ENCODE measurements around the gene WNT9A.

The WNT9A gene

DNA sequence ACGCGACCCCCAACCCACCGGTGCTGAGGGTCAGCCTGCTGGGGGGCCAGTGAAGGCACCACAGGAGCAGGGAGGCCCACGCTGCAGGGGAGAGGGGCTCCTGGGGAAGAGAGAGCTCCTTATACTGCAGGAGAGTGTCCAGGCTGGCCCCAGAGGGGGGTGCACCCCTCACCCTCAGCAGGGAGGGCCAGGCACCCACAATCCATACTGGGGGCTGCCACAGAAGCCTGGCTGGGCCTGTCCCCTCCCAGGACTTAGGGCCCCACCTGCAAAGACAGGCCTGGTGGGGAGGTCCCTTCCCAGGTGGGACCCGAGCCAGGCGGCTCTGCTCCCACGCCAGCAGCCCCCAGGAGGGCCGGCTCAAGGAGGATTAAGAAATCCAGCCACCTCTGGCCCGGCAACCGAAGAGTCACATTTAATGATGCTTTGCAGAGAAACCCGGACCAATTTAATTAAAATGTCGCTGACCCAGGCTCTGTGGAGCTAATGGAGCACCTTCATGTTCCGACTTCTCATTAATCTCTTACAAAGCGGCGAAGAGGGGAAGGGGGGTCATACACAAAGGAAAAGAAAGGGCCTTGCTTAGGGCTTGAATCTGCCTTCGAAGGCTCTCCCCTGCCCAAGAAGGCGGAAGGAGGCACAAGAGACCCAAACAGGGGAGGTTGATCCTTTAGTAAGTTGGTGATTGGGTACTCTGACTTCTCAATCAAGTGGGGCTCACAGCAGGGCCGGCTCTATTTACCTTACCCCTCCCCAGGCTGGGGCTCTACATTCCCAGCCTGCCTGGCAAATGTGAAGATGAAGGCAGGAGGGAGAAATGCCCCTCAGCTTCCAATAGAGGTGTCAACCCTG, 25.0 kb downstream of the WNT9A start:
- no peak overlapping the region for H3K4me3 ChIP-seq (replicated peaks; ENCODE audit: low read depth, low read length)
- TF ChIP-seq, protein P1, sequence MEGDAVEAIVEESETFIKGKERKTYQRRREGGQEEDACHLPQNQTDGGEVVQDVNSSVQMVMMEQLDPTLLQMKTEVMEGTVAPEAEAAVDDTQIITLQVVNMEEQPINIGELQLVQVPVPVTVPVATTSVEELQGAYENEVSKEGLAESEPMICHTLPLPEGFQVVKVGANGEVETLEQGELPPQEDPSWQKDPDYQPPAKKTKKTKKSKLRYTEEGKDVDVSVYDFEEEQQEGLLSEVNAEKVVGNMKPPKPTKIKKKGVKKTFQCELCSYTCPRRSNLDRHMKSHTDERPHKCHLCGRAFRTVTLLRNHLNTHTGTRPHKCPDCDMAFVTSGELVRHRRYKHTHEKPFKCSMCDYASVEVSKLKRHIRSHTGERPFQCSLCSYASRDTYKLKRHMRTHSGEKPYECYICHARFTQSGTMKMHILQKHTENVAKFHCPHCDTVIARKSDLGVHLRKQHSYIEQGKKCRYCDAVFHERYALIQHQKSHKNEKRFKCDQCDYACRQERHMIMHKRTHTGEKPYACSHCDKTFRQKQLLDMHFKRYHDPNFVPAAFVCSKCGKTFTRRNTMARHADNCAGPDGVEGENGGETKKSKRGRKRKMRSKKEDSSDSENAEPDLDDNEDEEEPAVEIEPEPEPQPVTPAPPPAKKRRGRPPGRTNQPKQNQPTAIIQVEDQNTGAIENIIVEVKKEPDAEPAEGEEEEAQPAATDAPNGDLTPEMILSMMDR (IDR thresholded peaks at IDR 0.05; ENCODE audit: low read length, missing control alignments): no peak
- no peak for DNase-seq (ENCODE audit: low read depth)

DNA sequence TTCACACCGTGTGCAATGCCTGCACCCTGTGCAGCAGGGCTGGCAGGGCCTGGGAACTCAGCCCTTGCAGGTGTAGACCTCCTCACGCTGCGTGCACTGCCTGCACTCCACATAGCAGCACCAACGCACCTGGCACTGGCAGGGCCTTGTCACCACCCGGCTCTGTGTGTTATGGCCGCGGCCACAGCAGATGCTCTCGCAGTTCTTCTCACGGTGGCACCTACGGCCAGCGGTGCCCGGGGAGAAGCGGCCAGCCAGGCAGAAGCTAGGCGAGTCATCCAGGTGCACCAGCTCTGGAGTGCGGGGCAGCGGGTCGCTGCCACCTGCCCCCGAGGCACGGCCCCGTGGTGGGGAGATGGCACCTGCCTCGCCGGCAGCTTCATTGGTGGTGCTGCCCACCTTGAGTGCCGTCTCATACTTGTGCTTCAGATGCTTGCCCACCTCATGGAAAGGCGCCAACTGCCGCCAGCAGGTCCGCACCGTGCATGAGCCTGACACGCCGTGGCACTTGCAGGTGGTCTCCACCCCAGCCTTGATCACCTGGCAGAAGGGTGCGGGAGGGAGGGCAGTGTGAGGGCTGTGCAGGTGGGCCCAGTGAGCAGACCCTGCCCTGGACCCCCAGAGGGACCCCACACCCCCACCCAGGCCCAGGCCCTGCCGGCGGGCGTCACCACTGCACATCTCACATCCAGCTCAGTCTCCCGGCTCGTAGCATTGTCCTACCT, 26.1 kb downstream of the WNT9A start:
- H3K4me3 ChIP-seq (replicated peaks; ENCODE audit: low read depth, low read length): no peak overlapping the region
- DNase-seq (ENCODE audit: low read depth): no peak
- TF ChIP-seq, protein P1 (IDR thresholded peaks at IDR 0.05; ENCODE audit: low read length, missing control alignments): no peak

DNA sequence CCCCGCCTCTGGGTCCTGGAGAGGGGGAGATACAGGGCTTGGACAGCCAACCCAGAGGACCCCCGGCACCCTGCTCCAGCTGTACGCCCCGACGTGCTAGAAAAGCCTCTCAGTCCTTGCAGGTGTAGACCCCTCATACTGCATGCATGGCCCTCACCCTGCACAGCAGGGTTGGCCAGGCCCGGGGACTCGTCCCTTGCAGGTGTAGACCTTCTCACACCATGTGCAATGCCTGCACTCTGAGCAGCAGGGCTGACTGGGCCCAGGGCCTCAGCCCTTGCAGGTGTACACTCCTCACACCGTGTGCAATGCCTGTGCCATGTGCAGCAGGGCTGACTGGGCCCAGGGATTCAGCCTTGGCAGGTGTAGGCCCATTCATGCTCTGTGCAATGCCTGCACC, 26.8 kb downstream of the WNT9A start:
- DNase-seq (ENCODE audit: low read depth): no peak
- no peak overlapping the region for H3K4me3 ChIP-seq (replicated peaks; ENCODE audit: low read depth, low read length)
- TF ChIP-seq, protein P1 (IDR thresholded peaks at IDR 0.05; ENCODE audit: low read length, missing control alignments): no peak

DNA sequence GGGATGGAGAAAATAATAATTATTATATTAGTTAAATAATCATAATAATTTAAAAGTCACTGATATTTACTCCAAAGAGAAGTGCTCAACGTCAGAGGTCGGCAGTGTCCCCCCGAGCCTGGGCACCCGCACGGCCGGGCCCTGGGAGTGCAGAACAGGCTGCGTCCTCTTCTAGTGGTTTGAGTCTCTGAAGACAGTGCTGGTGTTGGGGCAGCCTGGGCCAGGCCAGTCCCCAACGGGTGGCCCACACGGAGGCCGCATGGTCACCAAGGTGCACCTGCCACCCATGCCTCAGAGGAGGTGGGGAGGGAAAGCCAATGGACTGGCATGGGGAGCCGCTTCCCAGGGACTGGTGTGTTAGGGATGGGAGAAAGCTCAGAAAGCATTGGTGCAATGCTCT, 27.3 kb downstream of the WNT9A start:
- TF ChIP-seq, protein P1 (IDR thresholded peaks at IDR 0.05; ENCODE audit: low read length, missing control alignments): no peak
- DNase-seq (ENCODE audit: low read depth): no peak
- H3K4me3 ChIP-seq (replicated peaks; ENCODE audit: low read depth, low read length): no peak overlapping the region

DNA sequence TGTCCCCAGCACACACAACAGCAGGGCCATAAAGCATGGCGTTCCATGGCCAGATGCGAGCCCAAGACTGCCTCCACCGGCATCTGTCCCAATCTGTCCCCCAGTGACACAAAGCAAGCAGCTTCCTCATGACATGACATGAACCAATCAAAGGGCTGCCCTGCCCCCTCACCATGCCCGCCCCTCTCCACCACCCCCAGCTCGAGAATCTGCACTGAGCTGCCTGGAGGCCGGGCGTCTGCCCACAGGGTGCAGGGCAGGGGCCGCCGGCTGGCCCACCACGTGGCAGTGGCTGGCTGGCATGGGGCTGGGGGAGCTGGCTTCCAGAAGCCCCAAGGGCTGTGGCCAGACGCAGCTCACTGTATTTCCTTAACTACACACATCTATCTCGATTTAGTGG, 27.8 kb downstream of the WNT9A start:
- TF ChIP-seq, protein P1 (IDR thresholded peaks at IDR 0.05; ENCODE audit: low read length, missing control alignments): no peak
- no peak for DNase-seq (ENCODE audit: low read depth)
- H3K4me3 ChIP-seq (replicated peaks; ENCODE audit: low read depth, low read length): no peak overlapping the region

DNA sequence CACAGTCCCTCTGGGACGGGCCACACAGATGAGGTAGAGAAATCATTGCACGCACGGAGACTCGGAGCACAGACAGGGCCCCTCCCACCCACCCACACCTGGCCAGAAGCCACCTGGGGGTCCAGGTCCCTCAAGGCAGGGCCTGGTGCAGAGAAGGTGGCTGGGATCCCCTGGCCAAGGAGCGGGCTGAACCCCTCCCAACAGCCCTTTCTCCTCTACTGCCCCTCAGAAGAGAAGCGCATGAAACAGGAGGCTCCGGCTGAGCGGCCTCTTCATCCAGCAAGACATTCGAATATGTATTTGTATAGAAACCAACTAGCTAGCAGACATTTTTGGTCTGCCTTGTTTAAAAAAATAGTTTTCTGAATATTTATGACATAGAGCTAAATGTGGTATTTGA, 29.0 kb downstream of the WNT9A start:
- DNase-seq (ENCODE audit: low read depth): no peak
- TF ChIP-seq, protein P1 (IDR thresholded peaks at IDR 0.05; ENCODE audit: low read length, missing control alignments): no peak
- H3K4me3 ChIP-seq (replicated peaks; ENCODE audit: low read depth, low read length): no peak overlapping the region

All from fibroblast of pulmonary artery (primary cell).